Vagina (tissue), 2 donors: ENCODE measurements around the gene STS. TPM values are rescaled to one million over a fixed set of nuclear protein-coding genes. Genes with fewer than 3 reads are reported as not detected.

Source experiments
- DNase-seq, 2 donors: peaks; one replicate each; pipeline ENCODE4 v3.0.0-alpha.2; 2017; ENCODE audit errors: extremely low spot score in 2 of 2
- H3K27ac ChIP-seq: fragments of 200-600 bp; sonication (generic); one replicate; pipeline ENCODE4 v1.5.1; 2019
- H3K27me3 ChIP-seq: fragments of 200-600 bp; sonication (generic); one replicate; pipeline ENCODE4 v1.5.1; 2019
- H3K36me3 ChIP-seq, 2 donors: fragments of 200-600 bp; sonication (generic); one replicate each; pipeline ENCODE4 v1.5.1; 2017 to 2019
- H3K4me1 ChIP-seq: fragments of 200-600 bp; sonication (generic); one replicate; pipeline ENCODE4 v1.5.1; 2019
- H3K4me3 ChIP-seq, 2 donors: fragments of 200-600 bp; sonication (generic); 1 replicate in 1 of 2; 2 replicates in 1 of 2; pipeline ENCODE4 v1.5.1; 2016 to 2019
- H3K9me3 ChIP-seq: fragments of 200-600 bp; sonication (generic); one replicate; pipeline ENCODE4 v1.5.1; 2019
- POLR2A ChIP-seq, 2 donors: fragments of 450-650 bp; IDR thresholded peaks; one replicate each; pipeline ENCODE4 v1.6.1; 2017; ENCODE audit warnings: antibody characterized with exemption in 2 of 2, mild to moderate bottlenecking in 2 of 2, moderate library complexity in 2 of 2
- POLR2AphosphoS5 ChIP-seq, 2 donors: sonication (generic); formaldehyde crosslinking; IDR thresholded peaks; one replicate each; pipeline ENCODE4 v1.9.0; 2017; ENCODE audit warnings: antibody characterized with exemption in 2 of 2, mild to moderate bottlenecking in 2 of 2, low read depth in 1 of 2; ENCODE audit not compliant: insufficient read depth in 1 of 2
- intact Hi-C: fragments of 100-400 bp; cut with DNase I; formaldehyde crosslinking; loops from one replicate; pipeline ENCODE4 v1.15.1; 2023
- microRNA-seq: library from miRNA; unstranded; fragments of <30 nt; microRNA quantifications from one replicate; pipeline ENCODE4, GENCODE V29; 2017; ENCODE audit warnings: borderline number of aligned reads, borderline replicate concordance
- small RNA-seq: library from RNA; depleted of rRNA; stranded (forward); fragments of <200 nt; gene quantifications from one replicate; pipeline ENCODE3, GENCODE V24; 2016
- total RNA-seq: library from RNA; depleted of rRNA; stranded (reverse); fragments of >200 nt; gene quantifications from one replicate; pipeline ENCODE4 v1.2.3, GENCODE V29; 2016
- TF ChIP-seq, protein P1 (sequence below), 3 experiments: fragments of 450-650 bp in 2 of 3; fragments of 200-600 bp in 1 of 3; sonication (generic) in 1 of 3; IDR thresholded peaks; one replicate each; pipeline ENCODE4 v1.5.1; 2017 to 2019; ENCODE audit warnings: antibody characterized with exemption in 3 of 3, mild to moderate bottlenecking in 2 of 3, moderate library complexity in 2 of 3

STS gene
- total RNA-seq, 1 donor from 2014 or later: 6.4 TPM

DNA sequence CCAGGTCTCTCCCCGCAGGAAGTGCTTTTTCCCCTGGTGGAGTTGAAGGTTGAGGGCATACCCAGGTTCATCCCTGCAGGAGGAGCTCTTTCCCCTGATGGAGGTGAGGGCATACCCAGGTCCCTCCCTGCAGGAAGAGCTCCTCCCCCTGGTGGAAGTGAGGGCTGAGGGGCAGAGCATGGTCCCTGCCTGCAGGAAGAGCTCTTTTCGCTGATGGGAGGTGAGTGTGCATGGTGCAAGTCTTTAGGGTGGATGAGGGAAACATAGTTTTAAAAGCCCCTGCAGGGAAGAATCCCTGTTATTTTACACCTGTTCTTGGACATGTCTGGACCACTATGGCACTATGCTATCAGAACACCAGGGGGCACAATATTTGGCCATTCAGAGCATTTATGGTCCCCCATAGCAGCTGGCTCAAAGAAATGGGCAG lies 44.2 kb downstream of the STS start:
- DNase-seq: no peak
- H3K4me1 ChIP-seq: no peaks in the 10 kb centered on the region
- H3K27me3 ChIP-seq: no peaks in the 10 kb centered on the region
- no peak overlapping the region for H3K27ac ChIP-seq
- H3K9me3 ChIP-seq: no peaks in the 10 kb centered on the region
- H3K4me3 ChIP-seq: no peak overlapping the region
- TF ChIP-seq POLR2A (IDR thresholded peaks at IDR 0.05) (no peak), POLR2AphosphoS5 (IDR thresholded peaks at IDR 0.05; ENCODE audit: insufficient read depth in 1 of 2, low read depth in 1 of 2) (no peak)
- TF ChIP-seq, protein P1, sequence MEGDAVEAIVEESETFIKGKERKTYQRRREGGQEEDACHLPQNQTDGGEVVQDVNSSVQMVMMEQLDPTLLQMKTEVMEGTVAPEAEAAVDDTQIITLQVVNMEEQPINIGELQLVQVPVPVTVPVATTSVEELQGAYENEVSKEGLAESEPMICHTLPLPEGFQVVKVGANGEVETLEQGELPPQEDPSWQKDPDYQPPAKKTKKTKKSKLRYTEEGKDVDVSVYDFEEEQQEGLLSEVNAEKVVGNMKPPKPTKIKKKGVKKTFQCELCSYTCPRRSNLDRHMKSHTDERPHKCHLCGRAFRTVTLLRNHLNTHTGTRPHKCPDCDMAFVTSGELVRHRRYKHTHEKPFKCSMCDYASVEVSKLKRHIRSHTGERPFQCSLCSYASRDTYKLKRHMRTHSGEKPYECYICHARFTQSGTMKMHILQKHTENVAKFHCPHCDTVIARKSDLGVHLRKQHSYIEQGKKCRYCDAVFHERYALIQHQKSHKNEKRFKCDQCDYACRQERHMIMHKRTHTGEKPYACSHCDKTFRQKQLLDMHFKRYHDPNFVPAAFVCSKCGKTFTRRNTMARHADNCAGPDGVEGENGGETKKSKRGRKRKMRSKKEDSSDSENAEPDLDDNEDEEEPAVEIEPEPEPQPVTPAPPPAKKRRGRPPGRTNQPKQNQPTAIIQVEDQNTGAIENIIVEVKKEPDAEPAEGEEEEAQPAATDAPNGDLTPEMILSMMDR (IDR thresholded peaks at IDR 0.05): no peak
- no peaks in the 10 kb centered on the region for H3K36me3 ChIP-seq
- intact Hi-C loops: no loop called here

DNA sequence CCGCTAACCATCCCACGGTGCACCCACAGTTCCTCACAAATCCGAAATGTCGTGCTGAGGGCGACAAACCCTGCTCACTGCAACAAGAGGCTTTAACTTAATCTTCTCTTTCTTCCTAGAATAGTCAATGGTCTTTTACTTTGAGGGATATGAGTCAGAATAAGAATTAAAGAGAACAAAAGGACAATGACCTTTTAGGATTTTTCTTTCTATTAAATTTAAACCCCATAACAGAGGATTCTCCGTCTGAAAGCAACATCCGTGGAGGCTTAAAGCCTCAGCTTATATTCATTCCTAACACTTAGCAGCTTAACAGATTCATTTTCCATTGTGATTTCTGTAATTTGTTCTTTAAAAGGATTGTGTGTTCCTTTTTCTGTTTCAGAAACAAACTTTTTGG lies 45.4 kb downstream of the STS start:
- Histone ChIP-seq H3K36me3 (no peaks in the 10 kb centered on the region), H3K9me3 (no peaks in the 10 kb centered on the region), H3K4me3 (no peak overlapping the region), H3K4me1 (no peaks in the 10 kb centered on the region), H3K27me3 (no peaks in the 10 kb centered on the region), H3K27ac (no peak overlapping the region)
- intact Hi-C loops: no loop called here
- TF ChIP-seq, protein P1 (IDR thresholded peaks at IDR 0.05): no peak
- no peak for TF ChIP-seq POLR2AphosphoS5 (IDR thresholded peaks at IDR 0.05; ENCODE audit: insufficient read depth in 1 of 2, low read depth in 1 of 2)
- no peak for TF ChIP-seq POLR2A (IDR thresholded peaks at IDR 0.05)
- DNase-seq: no peak

DNA sequence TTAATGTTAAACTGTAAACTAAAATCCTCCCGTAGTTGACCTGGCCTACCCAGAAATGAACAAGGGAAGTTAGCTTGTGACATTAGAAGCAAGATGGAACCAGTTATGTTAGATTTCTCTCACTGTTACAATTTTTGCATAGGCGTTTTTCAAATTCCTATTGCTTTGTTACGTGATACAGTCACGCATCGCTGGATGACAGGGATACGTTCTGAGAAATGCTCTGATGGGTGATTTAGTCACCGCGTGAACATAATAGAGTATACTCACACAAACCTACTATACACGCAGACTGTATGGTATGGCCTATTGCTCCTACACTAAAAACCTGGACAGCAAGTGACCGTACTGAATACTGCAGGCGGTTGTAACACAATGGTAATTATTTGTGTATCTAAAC lies 47.1 kb downstream of the STS start:
- no peak for DNase-seq
- Histone ChIP-seq H3K9me3 (no peaks in the 10 kb centered on the region), H3K36me3 (no peaks in the 10 kb centered on the region), H3K27me3 (no peaks in the 10 kb centered on the region), H3K4me3 (no peak overlapping the region), H3K4me1 (no peaks in the 10 kb centered on the region), H3K27ac (no peak overlapping the region)
- TF ChIP-seq, protein P1 (IDR thresholded peaks at IDR 0.05): no peak
- TF ChIP-seq POLR2A (IDR thresholded peaks at IDR 0.05): no peak
- intact Hi-C loops: no loop called here

Small RNA genes lying within 50 kb of the gene (microRNA-seq; reads per million reads assigned to microRNA genes)
- not detected for gene MIR4767

Small RNA genes lying within 50 kb of the gene (small RNA-seq; reads per million reads assigned to genes)
- gene MIR4767: not detected

Other genes starting within 250 kb of the STS start
- gene PUDP, start 441 bp downstream of the STS start, total RNA-seq: 17.2 TPM